H1 (cell line): ENCODE measurements around the gene DUSP2. TPM values are rescaled to one million over a fixed set of nuclear protein-coding genes. Genes with fewer than 3 reads are reported as not detected.

Source experiments
- BCL11A ChIP-seq, 2 experiments: IDR thresholded peaks; one replicate each; pipeline ENCODE4 v1.6.1; 2011; ENCODE audit warnings: low read depth in 2 of 2, low read length in 2 of 2, mild to moderate bottlenecking in 2 of 2
- JUN ChIP-seq: IDR thresholded peaks from 2 replicates; pipeline ENCODE4 v1.6.1; 2011; ENCODE audit warnings: low read depth, mild to moderate bottlenecking, improper control_type of control experiment, low read length
- POU5F1 ChIP-seq: IDR thresholded peaks from 2 replicates; pipeline ENCODE4 v1.6.1; 2011; ENCODE audit warnings: low read depth, mild to moderate bottlenecking, low read length, moderate library complexity
- RAD21 ChIP-seq, 2 experiments: IDR thresholded peaks in 1 of 2; conservative IDR thresholded peaks in 1 of 2; 2 replicates each; pipeline ENCODE4 v1.6.1; 2011; ENCODE audit warnings: low read depth in 2 of 2, low read length in 2 of 2, improper control_type of control experiment in 1 of 2, inconsistent platforms in 1 of 2, mild to moderate bottlenecking in 1 of 2, moderate library complexity in 1 of 2
- RXRA ChIP-seq: IDR thresholded peaks from 2 replicates; pipeline ENCODE4 v1.6.1; 2011; ENCODE audit warnings: low read depth, mild to moderate bottlenecking, low read length, moderate library complexity; ENCODE audit not compliant: insufficient read depth
- SP4 ChIP-seq: IDR thresholded peaks from 2 replicates; pipeline ENCODE4 v1.6.1; 2012; ENCODE audit warnings: low read length, inconsistent platforms
- TAF7 ChIP-seq: optimal IDR thresholded peaks from 2 replicates; pipeline ENCODE3; 2011; ENCODE audit warnings: low read depth, mild to moderate bottlenecking, inconsistent platforms, low read length, moderate library complexity, borderline replicate concordance
- polyA plus RNA-seq, 7 experiments: library from polyadenylated mRNA; depleted of rRNA in 3 of 7; stranded (reverse) in 5 of 7; unstranded in 2 of 7; fragments of >200 nt in 5 of 7; fragments of 200-250 nt in 2 of 7; gene quantifications; 1 replicate in 5 of 7; 2 replicates in 1 of 7; 4 replicates in 1 of 7; pipeline versions ENCODE4 v1.2.1 to v1.2.3, GENCODE V29; 2011 to 2013; ENCODE audit warnings: missing spikeins in 2 of 7, mixed read lengths in 2 of 7
- total RNA-seq: library from RNA; stranded (reverse); fragmentation: NEBNext Ultra II Directional; extraction: Animal tissue kit (Norgen Biotek cat#: 25700); gene quantifications from 2 replicates; pipeline ENCODE4 v1.2.1, GENCODE V29; 2021
- TF ChIP-seq, protein P1 (sequence below): IDR thresholded peaks from 2 replicates; pipeline ENCODE4 v1.6.1; 2011; ENCODE audit warnings: low read depth, mild to moderate bottlenecking, low read length; ENCODE audit not compliant: insufficient read depth

Gene DUSP2
- total and polyA plus RNA-seq, 2 of the 8 experiments (the other 6 are each of a cell fraction or from before 2014, with no cell fraction given) = 10.1 to 10.4 TPM

DNA sequence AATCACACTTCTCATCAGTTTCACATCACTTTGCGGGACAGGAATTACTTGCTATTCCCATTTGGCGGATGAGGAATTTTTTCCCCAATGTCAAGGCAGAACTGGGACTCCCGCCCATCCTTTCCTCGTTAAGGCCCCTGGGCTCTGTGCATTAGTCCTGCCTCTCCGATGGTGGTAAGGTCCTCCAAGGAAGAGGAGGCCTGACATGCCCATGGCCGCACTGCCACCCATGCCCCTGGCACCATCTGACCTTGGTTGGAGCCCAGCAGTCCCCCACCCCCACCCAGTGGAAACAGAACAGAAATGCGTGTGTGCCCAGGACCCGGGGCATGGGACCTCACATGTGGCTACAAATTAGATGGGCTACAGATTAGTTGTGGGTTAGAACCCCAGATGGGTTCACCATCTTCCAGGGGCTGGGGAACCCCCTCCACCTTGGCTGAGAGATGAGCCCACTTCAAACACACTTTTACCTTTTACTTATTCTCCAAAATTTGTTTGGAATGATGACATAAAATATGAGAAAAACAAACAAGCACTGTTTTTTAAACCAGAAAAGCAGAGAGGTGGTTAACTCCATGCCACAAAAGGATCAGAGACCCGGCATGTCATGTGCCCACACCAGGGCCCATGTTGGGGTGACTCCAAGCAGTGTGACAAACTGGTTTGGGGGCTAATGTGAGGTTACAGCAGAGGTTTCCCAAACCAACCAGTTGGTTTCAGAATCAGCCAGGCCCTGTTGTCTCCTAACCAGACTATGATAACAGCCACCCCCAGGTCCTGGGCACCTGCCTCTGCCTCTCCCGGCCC is 11.0 kb upstream of the DUSP2 start (continued):
- TF ChIP-seq, protein P1, sequence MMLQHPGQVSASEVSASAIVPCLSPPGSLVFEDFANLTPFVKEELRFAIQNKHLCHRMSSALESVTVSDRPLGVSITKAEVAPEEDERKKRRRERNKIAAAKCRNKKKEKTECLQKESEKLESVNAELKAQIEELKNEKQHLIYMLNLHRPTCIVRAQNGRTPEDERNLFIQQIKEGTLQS = no peak
- TF ChIP-seq RAD21 (IDR thresholded peaks at IDR 0.05 in 1 of 2, conservative IDR thresholded peaks at IDR 0.05 in 1 of 2; ENCODE audit: low read depth in 2 of 2, low read length in 2 of 2) = no peak; a peak in 1 of 4 replicates
- no peak for TF ChIP-seq SP4
- no peak for TF ChIP-seq RXRA
- TF ChIP-seq JUN = no peak
- TF ChIP-seq BCL11A (IDR thresholded peaks at IDR 0.05; ENCODE audit: low read depth in 2 of 2, low read length in 2 of 2) = no peak
- no peak for TF ChIP-seq TAF7
- TF ChIP-seq POU5F1 = no peak
- TF ChIP-seq, all 59 proteins: peak for 0
